SK-N-MC (cell line): ENCODE data around the gene GALNT9.

Source experiments
- EZH2 ChIP-seq: fragments of 200-600 bp; sonication (generic); IDR thresholded peaks from one replicate; pipeline ENCODE4 v1.6.1; 2017; ENCODE audit warnings: antibody characterized with exemption
- POLR2AphosphoS5 ChIP-seq: IDR thresholded peaks from 2 replicates; pipeline ENCODE4 v1.6.1; 2012; ENCODE audit warnings: mild to moderate bottlenecking, low read depth, low read length, borderline replicate concordance

DNA sequence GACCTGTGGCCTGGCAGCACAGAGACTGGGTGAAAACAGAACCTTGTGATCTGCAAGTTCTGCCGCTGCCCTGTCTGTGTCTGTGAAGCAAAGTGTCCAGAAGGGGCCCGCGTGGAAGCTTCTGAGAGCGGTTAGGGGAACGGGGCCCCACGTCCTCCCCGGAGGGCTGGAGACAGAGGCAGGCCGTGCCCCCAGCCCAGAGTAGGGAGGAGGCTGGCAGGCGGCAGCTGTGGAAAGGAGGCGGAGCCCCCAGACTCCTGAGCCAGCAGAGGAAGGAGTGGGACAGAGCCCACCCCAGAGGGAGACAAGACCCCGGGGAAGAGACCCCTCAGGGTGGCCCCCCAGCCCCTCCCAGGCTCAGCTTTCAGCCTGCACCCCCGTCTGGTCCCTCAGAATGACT lies 49.0 kb downstream of the GALNT9 start:
- TF ChIP-seq EZH2, result no peak
- TF ChIP-seq POLR2AphosphoS5, result no peak
